Measurements from ENCODE around the gene GPATCH1. TPM values are rescaled to one million over a fixed set of nuclear protein-coding genes. Genes with fewer than 3 reads are reported as not detected.

GPATCH1 gene
- total and polyA plus RNA-seq, 2 of the 8 experiments (the other 6 are each of a cell fraction or from before 2014, with no cell fraction given): 4.3 to 8.2 TPM

Small RNAs within 50 kb of the gene (small RNA-seq; reads per million reads assigned to genes)
- not detected for gene AC008521.1 (ENCODE audit: insufficient read depth)
- gene AC008521.2 (ENCODE audit: insufficient read depth): not detected

Other genes starting within 250 kb of the GPATCH1 start
- gene SLC7A9, start 211.4 kb upstream of the GPATCH1 start, total RNA-seq (2021; fragmentation: NEBNext Ultra II Directional; extraction: Animal tissue kit (Norgen Biotek cat#: 25700)): not detected in 2 replicates
- gene SLC7A9, start 211.4 kb upstream of the GPATCH1 start, polyA plus RNA-seq (2011; rRNA removed): 0.08 and 0.15 TPM in 2 replicates
- 23.0 and 23.6 TPM in 2 replicates for gene CEP89, start 109.2 kb upstream of the GPATCH1 start, total RNA-seq (2021; fragmentation: NEBNext Ultra II Directional; extraction: Animal tissue kit (Norgen Biotek cat#: 25700))
- 23.6 and 35.2 TPM in 2 replicates for gene CEP89, start 109.2 kb upstream of the GPATCH1 start, polyA plus RNA-seq (2011; rRNA removed)
- 4.2 and 4.7 TPM in 2 replicates for gene FAAP24, start 108.9 kb upstream of the GPATCH1 start, total RNA-seq (2021; fragmentation: NEBNext Ultra II Directional; extraction: Animal tissue kit (Norgen Biotek cat#: 25700))
- 3.2 and 3.3 TPM in 2 replicates for gene FAAP24, start 108.9 kb upstream of the GPATCH1 start, polyA plus RNA-seq (2011; rRNA removed)
- gene RHPN2, start 16.3 kb upstream of the GPATCH1 start, total RNA-seq (2021; fragmentation: NEBNext Ultra II Directional; extraction: Animal tissue kit (Norgen Biotek cat#: 25700)): 31.1 and 36.2 TPM in 2 replicates
- gene RHPN2, start 16.3 kb upstream of the GPATCH1 start, polyA plus RNA-seq (2011; rRNA removed): 22.8 and 27.2 TPM in 2 replicates
- not detected in 2 replicates for gene WDR88, start 50.9 kb downstream of the GPATCH1 start, total RNA-seq (2021; fragmentation: NEBNext Ultra II Directional; extraction: Animal tissue kit (Norgen Biotek cat#: 25700))
- not detected in 2 replicates for gene WDR88, start 50.9 kb downstream of the GPATCH1 start, polyA plus RNA-seq (2011; rRNA removed)
- 33.7 and 33.9 TPM in 2 replicates for gene LRP3, start 113.1 kb downstream of the GPATCH1 start, total RNA-seq (2021; fragmentation: NEBNext Ultra II Directional; extraction: Animal tissue kit (Norgen Biotek cat#: 25700))
- 30.3 and 40.2 TPM in 2 replicates for gene LRP3, start 113.1 kb downstream of the GPATCH1 start, polyA plus RNA-seq (2011; rRNA removed)
- 3.2 and 3.7 TPM in 2 replicates for gene SLC7A10, start 144.7 kb downstream of the GPATCH1 start, total RNA-seq (2021; fragmentation: NEBNext Ultra II Directional; extraction: Animal tissue kit (Norgen Biotek cat#: 25700))
- gene SLC7A10, start 144.7 kb downstream of the GPATCH1 start, polyA plus RNA-seq (2011; rRNA removed): 7.1 and 11.5 TPM in 2 replicates
- 2.7 and 3.0 TPM in 2 replicates for gene CEBPA, start 221.4 kb downstream of the GPATCH1 start, total RNA-seq (2021; fragmentation: NEBNext Ultra II Directional; extraction: Animal tissue kit (Norgen Biotek cat#: 25700))
- 2.0 and 2.4 TPM in 2 replicates for gene CEBPA, start 221.4 kb downstream of the GPATCH1 start, polyA plus RNA-seq (2011; rRNA removed)